Activated T-cell treated with anti-CD3 and anti-CD28 coated beads, Interleukin-2, amount 50 U/mL, for 48 hours (primary cell): ENCODE measurements around the gene PPFIA2.

Experiments
- DNase-seq, 2 experiments: peaks; one replicate each; pipeline ENCODE4 v3.0.0-alpha.2; 2020

PPFIA2 gene

GRCh38 chr12:81542065-81543010 is 216.8 kb downstream of the PPFIA2 start:
- no peak for DNase-seq

DNA sequence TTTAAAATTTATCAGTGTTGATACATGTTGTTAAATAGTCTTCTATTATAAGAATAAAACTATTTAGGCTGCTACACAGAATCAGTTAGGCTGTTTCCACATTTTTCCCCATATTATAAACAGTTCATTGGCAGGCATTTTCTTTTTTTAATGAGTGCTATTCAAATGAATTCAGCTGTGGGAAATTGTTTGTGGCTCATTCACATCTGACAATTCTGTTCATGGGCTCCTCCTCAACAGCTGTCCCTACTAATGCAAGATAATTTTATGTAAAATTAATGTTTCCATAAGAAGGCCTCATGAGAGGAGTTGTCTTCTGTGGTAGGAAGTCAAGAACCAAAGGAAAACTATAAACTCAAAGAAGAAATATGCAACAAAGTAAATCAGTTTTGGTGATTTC is 218.0 kb downstream of the PPFIA2 start:
- no peak for DNase-seq

DNA sequence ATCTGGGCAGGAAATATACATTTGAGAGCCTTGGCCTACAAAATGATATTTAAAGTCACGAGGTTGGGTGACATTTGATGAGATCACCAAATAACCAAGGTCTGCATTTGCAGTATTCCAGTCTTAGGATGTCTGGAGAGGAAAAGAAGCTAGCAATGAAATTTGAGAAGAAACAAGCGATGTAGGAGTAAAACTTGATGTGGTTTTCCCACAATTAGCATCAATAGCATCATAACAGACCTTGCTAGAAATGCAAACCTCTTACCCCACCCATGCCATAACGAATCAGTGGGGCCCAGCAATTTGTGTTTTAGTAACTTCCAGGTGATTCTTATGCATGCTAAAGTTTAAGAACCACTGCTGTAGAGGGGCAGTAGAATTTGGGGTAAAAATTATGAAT is 219.9 kb downstream of the PPFIA2 start:
- no peak for DNase-seq

DNA sequence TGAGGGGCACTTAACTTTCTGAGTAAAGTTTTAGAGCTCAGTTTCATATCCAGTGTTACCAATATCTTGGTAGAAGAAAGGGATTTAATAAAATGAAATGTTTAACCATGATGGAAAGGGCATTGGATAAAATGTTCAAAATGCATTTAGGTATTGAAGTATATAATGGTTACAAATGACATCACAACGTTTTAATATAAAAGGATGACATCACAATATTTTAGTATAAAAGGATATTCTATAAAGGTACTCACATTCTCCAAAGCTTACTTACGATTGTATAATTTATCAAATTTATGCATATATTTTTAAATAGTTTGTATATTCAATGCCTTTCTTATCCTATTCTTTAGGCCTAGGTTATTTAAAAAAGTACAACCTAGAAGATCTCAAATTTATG is 226.1 kb downstream of the PPFIA2 start:
- no peak for DNase-seq

- DNase-seq: no peak
Measured at GRCh38 chr12:81530352-81530751, 228.8 kb downstream of the PPFIA2 start.

- no peak for DNase-seq
Measured at GRCh38 chr12:81520064-81520945, 238.8 kb downstream of the PPFIA2 start.

GRCh38 chr12:81518638-81519037 is 240.5 kb downstream of the PPFIA2 start:
- DNase-seq: no peak

GRCh38 chr12:81517296-81517695 is 241.9 kb downstream of the PPFIA2 start:
- no peak for DNase-seq

DNA sequence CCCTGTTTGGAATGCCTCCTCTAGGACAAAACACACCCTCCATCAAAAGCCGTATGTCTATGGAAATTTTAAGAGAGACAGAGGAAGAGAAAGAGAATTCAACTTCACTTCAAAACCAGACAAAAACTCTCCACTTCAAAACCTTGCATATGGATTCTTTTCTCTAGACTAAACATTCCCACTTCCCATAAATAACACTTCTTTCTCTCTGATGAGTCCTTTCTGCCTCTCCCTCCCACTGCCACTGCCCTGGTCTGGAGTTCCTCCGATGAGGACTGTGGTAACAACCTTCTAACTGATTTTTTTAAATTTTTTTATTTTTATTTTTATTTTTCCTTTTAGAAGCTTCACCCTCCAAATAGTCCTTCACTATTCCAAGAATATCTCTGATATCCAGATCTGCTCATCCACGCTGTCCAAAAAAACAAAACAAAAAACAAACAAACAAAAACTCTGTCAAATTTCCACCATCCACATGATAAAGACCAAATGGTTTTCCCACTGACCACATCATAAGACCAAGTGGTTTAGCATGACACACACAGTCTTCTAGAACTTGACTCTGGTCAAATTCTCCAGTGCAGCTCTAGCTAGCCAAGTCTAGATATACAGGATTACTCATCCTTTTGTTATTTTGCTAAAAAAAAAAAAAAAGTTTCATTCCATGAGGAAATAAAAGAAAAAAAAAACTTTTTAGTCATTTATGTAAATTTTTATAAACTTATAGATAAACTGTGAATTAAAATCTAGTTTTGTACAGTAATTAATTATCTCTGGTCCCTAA is 256.0 kb downstream of the PPFIA2 start:
- DNase-seq: no peak

DNA sequence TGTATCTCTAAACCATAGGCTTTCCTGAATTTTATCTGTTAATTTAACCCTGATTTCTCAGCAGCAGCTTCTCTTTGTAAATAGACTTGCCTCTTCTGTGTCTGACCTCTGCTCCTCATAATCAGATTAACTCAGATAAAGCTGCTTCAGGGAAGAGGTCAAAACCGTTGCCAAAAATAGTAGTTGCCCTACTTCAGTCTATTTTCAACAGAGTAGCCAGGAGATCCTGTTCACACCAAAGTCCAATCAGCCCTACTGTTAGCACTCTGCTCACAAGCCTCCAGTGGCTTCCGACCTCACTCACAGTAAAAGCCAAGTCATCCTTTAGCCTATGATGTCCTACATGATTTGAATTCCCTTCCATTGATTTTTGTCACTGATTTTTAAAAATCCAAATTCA is 258.4 kb downstream of the PPFIA2 start:
- DNase-seq: no peak

DNA sequence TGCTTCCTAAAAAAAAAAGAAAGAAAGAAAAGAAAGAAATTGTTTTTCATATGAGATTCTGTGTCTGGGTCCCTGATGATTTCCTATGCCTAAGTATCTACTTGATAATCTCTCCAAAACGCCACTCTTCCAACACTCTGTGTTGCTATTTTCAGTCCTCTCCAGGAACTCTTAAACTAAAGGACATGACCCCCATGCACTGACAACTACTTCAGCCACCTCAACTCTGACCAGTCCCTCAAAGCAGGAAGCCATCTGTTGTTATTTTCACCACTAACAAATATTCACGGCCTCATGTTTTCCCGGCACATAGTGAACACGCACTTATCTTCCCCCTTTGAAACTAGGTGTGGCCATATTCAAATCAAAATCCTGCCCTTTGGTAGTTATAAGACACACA is 259.3 kb downstream of the PPFIA2 start:
- DNase-seq: no peak

GRCh38 chr12:81492131-81492720 is 266.9 kb downstream of the PPFIA2 start:
- DNase-seq: no peak

DNA sequence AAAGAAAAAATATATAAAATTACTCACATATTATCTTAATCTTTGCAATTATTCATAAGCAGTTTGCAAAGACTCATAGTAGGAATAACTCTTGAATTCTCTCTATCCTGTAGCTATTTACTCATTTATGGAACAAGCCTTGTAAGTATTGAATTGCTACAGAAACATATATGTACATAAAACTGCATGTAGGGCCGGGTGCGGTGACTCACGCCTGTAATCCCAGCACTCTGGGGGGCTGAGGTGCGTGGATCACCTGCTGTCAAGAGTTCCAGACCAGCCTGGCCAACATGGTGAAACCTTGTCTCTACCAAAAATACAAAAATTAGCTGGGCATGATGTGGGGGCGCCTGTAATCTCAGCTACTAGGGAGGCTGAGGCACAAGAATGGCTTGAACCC is 286.2 kb downstream of the PPFIA2 start:
- no peak for DNase-seq

DNA sequence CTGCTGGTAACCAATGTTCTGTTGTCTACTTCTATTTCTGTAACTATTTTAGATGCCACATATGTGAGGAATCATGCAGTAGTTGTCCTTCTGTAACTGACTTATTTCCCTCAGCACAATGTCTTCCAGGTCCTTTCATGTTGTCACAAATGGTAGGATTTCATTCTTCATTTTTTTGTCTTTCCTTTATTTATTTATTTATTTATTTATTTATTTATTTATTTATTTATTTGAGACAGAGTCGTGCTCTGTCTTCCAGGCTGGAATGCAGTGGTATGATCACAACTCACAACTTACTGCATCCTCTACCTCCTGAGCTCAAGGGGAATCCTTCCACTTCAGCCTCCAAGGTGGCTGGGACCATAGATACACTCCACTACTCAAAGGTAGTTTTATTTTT is 288.2 kb downstream of the PPFIA2 start:
- DNase-seq: no peak

- DNase-seq: no peak
Measured at GRCh38 chr12:81468206-81468605, 290.9 kb downstream of the PPFIA2 start.

DNA sequence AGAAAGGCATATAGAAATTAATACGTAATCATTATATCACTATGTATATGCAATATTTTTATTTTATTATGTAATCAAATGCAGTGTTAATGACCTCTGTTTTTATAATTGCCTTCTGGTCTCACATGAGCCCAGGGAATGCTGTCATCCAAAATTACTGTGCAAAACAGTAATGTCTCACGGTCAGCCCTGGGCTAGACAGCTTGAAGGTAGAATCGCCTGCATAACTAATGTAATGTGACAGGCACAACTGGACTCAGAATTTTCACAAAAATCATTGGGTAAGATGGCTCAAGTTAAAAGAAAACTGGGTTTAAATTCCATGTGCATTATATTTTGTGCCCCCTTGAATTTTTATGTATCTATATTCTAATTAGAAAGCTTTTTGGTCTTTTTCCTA is 293.3 kb downstream of the PPFIA2 start:
- DNase-seq: no peak

DNA sequence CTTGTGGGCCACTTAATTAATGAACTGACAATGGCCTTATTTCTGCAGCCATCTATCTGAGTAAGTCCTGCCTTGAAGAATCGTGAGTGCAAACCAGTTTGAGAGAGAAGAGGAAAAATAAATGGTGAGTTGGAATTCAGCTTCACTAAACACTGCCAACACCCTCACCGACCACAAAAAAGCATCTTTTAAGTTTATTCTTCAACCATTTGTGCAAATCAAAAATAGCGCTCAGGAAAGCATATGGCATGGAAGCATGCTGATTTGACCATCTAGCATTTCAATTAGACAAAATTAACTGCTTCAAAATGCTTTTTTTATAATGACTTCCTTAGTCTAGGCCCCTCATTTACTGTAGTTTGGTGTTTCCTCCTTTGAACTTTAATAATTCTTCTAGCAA is 294.0 kb downstream of the PPFIA2 start:
- no peak for DNase-seq

GRCh38 chr12:81461163-81461562 is 298.0 kb downstream of the PPFIA2 start:
- DNase-seq: no peak

GRCh38 chr12:81450920-81451739 is 308.0 kb downstream of the PPFIA2 start:
- no peak for DNase-seq

GRCh38 chr12:81441629-81442028 is 317.5 kb downstream of the PPFIA2 start:
- no peak for DNase-seq

DNA sequence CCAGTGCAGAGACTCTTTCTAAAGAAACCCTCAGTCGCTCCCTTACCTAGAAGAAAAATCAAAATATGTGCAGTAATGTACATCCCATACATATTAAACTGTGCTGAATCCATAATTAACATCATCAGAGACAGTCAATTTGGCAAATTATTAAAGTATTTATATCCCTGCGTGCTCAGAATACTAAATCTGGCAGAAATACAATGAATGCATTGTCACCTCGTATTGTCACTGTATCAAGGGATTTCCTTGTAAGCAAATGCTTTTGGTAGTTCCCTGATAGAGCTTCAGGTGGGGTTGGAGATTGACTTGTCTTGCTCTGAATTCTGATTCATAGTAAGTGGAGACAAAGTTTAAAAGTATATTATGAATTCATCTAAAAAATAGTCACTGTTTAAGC is 319.1 kb downstream of the PPFIA2 start:
- no peak for DNase-seq

DNA sequence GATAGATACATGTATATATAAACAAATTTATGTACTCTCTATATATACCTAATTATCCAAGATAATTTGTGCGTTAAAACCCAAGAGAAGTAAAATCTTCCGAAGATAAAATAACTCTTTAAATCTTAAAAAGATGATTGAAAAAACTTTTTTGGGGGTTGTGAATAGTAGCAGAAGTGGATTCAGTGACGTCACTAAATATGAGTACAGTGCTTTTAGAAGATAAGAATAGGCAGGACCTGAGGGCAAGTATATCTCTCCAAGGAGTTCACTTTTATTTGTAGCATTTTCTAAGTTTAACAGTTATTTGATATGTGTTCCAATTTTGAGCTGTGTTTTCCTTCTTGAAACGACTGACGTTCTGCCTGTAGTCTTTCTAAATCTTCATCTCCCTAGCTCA is 319.8 kb downstream of the PPFIA2 start:
- DNase-seq: no peak
